SK-N-SH (cell line): ENCODE data around the gene HABP4. TPM values are rescaled to one million over a fixed set of nuclear protein-coding genes. Genes with fewer than 3 reads are reported as not detected.
A peak's percentile ranks its signal among the peaks of the same experiment; 100 is the strongest.

ENCODE experiments used
- CTCF ChIA-PET: fragments of 300-600, 350-600 bp; formaldehyde crosslinking; extraction: SDS; loops from one replicate; lab custom pipeline; 2021; lab: Yijun Ruan, JAX
- POLR2A ChIA-PET: fragments of 350-600 bp; sonication (Branson Sonifier 250); formaldehyde crosslinking; extraction: SDS; loops from one replicate; lab custom pipeline; 2020; ENCODE audit warnings: antibody characterized with exemption, inconsistent platforms; lab: Yijun Ruan, JAX
- DNase-seq: peaks from one replicate; pipeline ENCODE4 v3.0.0; 2012
- H2AFZ ChIP-seq: fragments of 200-600 bp; sonication (generic); 2 replicates; pipeline ENCODE4 v1.8.1; 2016; ENCODE audit warnings: antibody characterized with exemption, mild to moderate bottlenecking, low read depth
- H3F3A ChIP-seq: fragments of 200-600 bp; sonication (generic); replicated peaks from 2 replicates; pipeline ENCODE3; 2016; ENCODE audit warnings: antibody characterized with exemption, mild to moderate bottlenecking; ENCODE audit not compliant: insufficient read depth
- H3K27ac ChIP-seq, 2 experiments: fragments of 200-500 bp in 1 of 2; fragments of 200-600 bp in 1 of 2; sonication (Bioruptor generic) in 1 of 2; sonication (generic), shearing (Covaris generic) in 1 of 2; 2 replicates each; pipeline versions ENCODE4 v1.5.1 to v1.6.1; 2014 to 2016; ENCODE audit warnings: low read depth in 2 of 2, inconsistent platforms in 1 of 2, low read length in 1 of 2, mild to moderate bottlenecking in 1 of 2, mixed read lengths in 1 of 2
- H3K27me3 ChIP-seq: fragments of 200-600 bp; sonication (generic), shearing (Covaris generic); 2 replicates; pipeline ENCODE4 v1.6.1; 2016; ENCODE audit warnings: mixed run types; ENCODE audit not compliant: insufficient read depth
- H3K36me3 ChIP-seq, 2 experiments: fragments of 200-500 bp in 1 of 2; fragments of 200-600 bp in 1 of 2; sonication (Bioruptor generic) in 1 of 2; sonication (generic) in 1 of 2; replicated peaks in 1 of 2; 2 replicates each; pipeline versions ENCODE3 to v1.5.1; 2014 to 2016; ENCODE audit warnings: low read length in 1 of 2, mild to moderate bottlenecking in 1 of 2; ENCODE audit not compliant: insufficient read depth in 2 of 2, control insufficient read depth in 1 of 2
- H3K4me1 ChIP-seq, 2 experiments: fragments of 200-500 bp in 1 of 2; fragments of 200-600 bp in 1 of 2; sonication (Bioruptor generic) in 1 of 2; sonication (generic), shearing (Covaris generic) in 1 of 2; 2 replicates each; pipeline versions ENCODE4 v1.5.1 to v1.6.1; 2014 to 2016; ENCODE audit warnings: low read depth in 1 of 2, low read length in 1 of 2, mixed run types in 1 of 2; ENCODE audit not compliant: insufficient read depth in 2 of 2, control insufficient read depth in 1 of 2
- H3K4me2 ChIP-seq: fragments of 200-600 bp; sonication (generic), shearing (Covaris generic); 2 replicates; pipeline ENCODE4 v1.6.1; 2017; ENCODE audit warnings: mixed run types
- H3K4me3 ChIP-seq, 2 experiments: fragments of 200-500 bp in 1 of 2; fragments of 200-600 bp in 1 of 2; sonication (Bioruptor generic) in 1 of 2; sonication (generic), shearing (Covaris generic) in 1 of 2; 2 replicates each; pipeline versions ENCODE4 v1.5.1 to v1.8.1; 2014 to 2016; ENCODE audit warnings: low read depth in 2 of 2, inconsistent platforms in 1 of 2, low read length in 1 of 2, mild to moderate bottlenecking in 1 of 2, mixed read lengths in 1 of 2, moderate library complexity in 1 of 2
- H3K79me2 ChIP-seq: fragments of 200-600 bp; sonication (generic); 2 replicates; pipeline ENCODE4 v1.8.1; 2017; ENCODE audit warnings: mild to moderate bottlenecking; ENCODE audit not compliant: insufficient read depth
- H3K9ac ChIP-seq: fragments of 200-600 bp; sonication (generic); 2 replicates; pipeline ENCODE4 v1.6.1; 2017; ENCODE audit warnings: mixed run types
- H3K9me2 ChIP-seq: fragments of 200-600 bp; sonication (generic); 2 replicates; pipeline ENCODE4 v1.6.1; 2017; ENCODE audit warnings: mixed run types
- H3K9me3 ChIP-seq: fragments of 200-600 bp; sonication (generic); 2 replicates; pipeline ENCODE4 v1.6.1; 2017; ENCODE audit warnings: mixed run types, mild to moderate bottlenecking, moderate library complexity
- H4K20me1 ChIP-seq: fragments of 200-600 bp; sonication (generic); 2 replicates; pipeline ENCODE4 v1.6.1; 2017; ENCODE audit warnings: mild to moderate bottlenecking, mixed run types; ENCODE audit not compliant: insufficient read depth
- ELF1 ChIP-seq: IDR thresholded peaks from 2 replicates; pipeline ENCODE4 v1.4.0; 2012
- EZH2phosphoT487 ChIP-seq: fragments of 200-600 bp; sonication (generic); IDR thresholded peaks from 2 replicates; pipeline ENCODE4 v1.6.1; 2017; ENCODE audit warnings: low read depth, mixed run types, mild to moderate bottlenecking, antibody characterized with exemption, moderate library complexity, borderline replicate concordance
- FOXJ3 ChIP-seq: sonication (generic); formaldehyde crosslinking; IDR thresholded peaks from 2 replicates; pipeline ENCODE4 v1.5.1; 2020; ENCODE audit warnings: mild to moderate bottlenecking, missing genetic modification reagents
- FOXM1 ChIP-seq: IDR thresholded peaks from 2 replicates; pipeline ENCODE4 v1.4.0; 2012; ENCODE audit warnings: low read depth, mild to moderate bottlenecking
- NFIC ChIP-seq: IDR thresholded peaks from 2 replicates; pipeline ENCODE4 v1.4.0; 2012; ENCODE audit warnings: borderline replicate concordance
- POLR2AphosphoS5 ChIP-seq: IDR thresholded peaks from 2 replicates; pipeline ENCODE4 v1.6.1; 2012; ENCODE audit warnings: low read depth, low read length
- RCOR1 ChIP-seq: fragments of 150-350 bp; IDR thresholded peaks from 2 replicates; pipeline ENCODE4 v1.6.1; 2017; ENCODE audit warnings: antibody characterized with exemption, low read length
- REST ChIP-seq: IDR thresholded peaks from 2 replicates; pipeline ENCODE4 v1.6.1; 2012; ENCODE audit warnings: mild to moderate bottlenecking, low read depth, low read length, moderate library complexity
- RFX5 ChIP-seq: IDR thresholded peaks from 2 replicates; pipeline ENCODE4 v1.6.1; 2012; ENCODE audit warnings: mild to moderate bottlenecking, improper control_type of control experiment, low read length
- TEAD4 ChIP-seq: IDR thresholded peaks from 2 replicates; pipeline ENCODE4 v1.4.0; 2012; ENCODE audit warnings: mild to moderate bottlenecking, borderline replicate concordance; ENCODE audit not compliant: insufficient read depth
- YY1 ChIP-seq: IDR thresholded peaks from 2 replicates; pipeline ENCODE4 v1.4.0; 2012; ENCODE audit warnings: low read depth, mild to moderate bottlenecking
- ZBTB33 ChIP-seq: IDR thresholded peaks from 2 replicates; pipeline ENCODE4 v1.4.0; 2012; ENCODE audit warnings: low read depth, borderline replicate concordance
- WGBS: methylation state at CpG from one replicate; pipeline ENCODE4 v1.1.6; 2017; ENCODE audit warnings: low lambda C conversion rate; 5-methylcytosine and 5-hydroxymethylcytosine counted together
- polyA plus RNA-seq, 3 experiments: library from polyadenylated mRNA; depleted of rRNA; stranded (reverse); fragments of >200 nt; gene quantifications; 2 replicates each; pipeline ENCODE4 v1.2.3, GENCODE V29; 2012

The HABP4 gene
- polyA plus RNA-seq, 1 of the 3 experiments (the other 2 are of a cell fraction), result 19.0 TPM

GRCh38 chr9:96514800-96515158 is 64.8 kb downstream of the HABP4 start:
- DNase-seq, result no peak
- ChIA-PET CTCF (interaction anchor here (1.1 kb wide), 1 partner anchor 52 kb away, joined by 3 read pairs; no protein-coding TSS in a partner anchor), POLR2A (no interaction called here)
- Histone ChIP-seq H3K4me3 (no peak overlapping the region), H3K9me2 (no peaks in the 10 kb centered on the region), H3K4me1 (peaks cover 0 to 22% of the 10 kb centered on the region in 2 experiments; a peak in 1 of 4 replicates), H3K9ac (no peak overlapping the region), H3K27ac (peak overlapping the region; percentile 53 to 59; a peak in 3 of 4 replicates), H3K36me3 (peaks cover 2 to 7% of the 10 kb centered on the region in 2 experiments), H3K4me2 (peak overlapping the region; percentile 48; the same call in 1 of the 2 replicates), H2AFZ (no peak overlapping the region), H4K20me1 (no peaks in the 10 kb centered on the region), H3K27me3 (no peaks in the 10 kb centered on the region), H3F3A (peaks cover 8% of the 10 kb centered on the region), H3K9me3 (no peaks in the 10 kb centered on the region), H3K79me2 (no peaks in the 10 kb centered on the region)
- TF ChIP-seq ELF1 (no peak), TEAD4 (no peak), POLR2AphosphoS5 (no peak), RFX5 (no peak), RCOR1 (no peak), EZH2phosphoT487 (no peak), ZBTB33 (no peak), FOXJ3 (CRISPR knock-in tag) (no peak), YY1 (no peak), REST (no peak), NFIC (no peak), FOXM1 (no peak)
- 90% methylated on average over 3 of the region's 3 CpGs for whole genome bisulfite sequencing
